ENCODE measurements around the gene NUP107. TPM values are rescaled to one million over a fixed set of nuclear protein-coding genes. Genes with fewer than 3 reads are reported as not detected.

NUP107 gene
- total RNA-seq, 1 donor from 2014 or later, result 76.6 TPM

DNA sequence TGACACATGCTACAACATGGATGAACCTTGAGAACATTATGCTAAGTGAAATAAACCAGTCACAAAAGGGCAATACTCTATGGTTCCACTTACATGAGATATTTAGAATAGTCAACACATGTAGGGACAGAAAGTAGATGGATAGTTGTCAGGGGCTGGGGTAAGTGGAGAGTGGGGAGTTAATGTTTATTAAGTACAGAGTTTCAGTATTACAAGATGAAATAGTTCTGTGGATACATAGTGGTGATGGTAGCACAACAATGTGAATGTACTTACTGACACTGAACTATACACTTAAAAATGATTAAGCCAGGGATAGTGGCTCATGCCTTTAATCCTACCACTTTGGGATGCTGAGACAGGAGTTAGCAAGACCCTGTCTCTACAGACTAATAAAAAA, 8.7 kb downstream of the NUP107 start:
- Mint-ChIP-seq H3K9me3 (no peaks in the 10 kb centered on the region), H3K4me1 (no peaks in the 10 kb centered on the region), H3K4me3 (no peak overlapping the region), H3K27ac (no peak overlapping the region), H3K27me3 (ENCODE audit: low read depth) (no peaks in the 10 kb centered on the region), H3K36me3 (peaks cover 49% of the 10 kb centered on the region)
- DNase-seq (ENCODE audit: low spot score in 2 of 2, unreplicated experiment in 2 of 2), result no peak
- TF ChIP-seq CTCF (IDR thresholded peaks at IDR 0.05; ENCODE audit: unreplicated experiment), result no peak

DNA sequence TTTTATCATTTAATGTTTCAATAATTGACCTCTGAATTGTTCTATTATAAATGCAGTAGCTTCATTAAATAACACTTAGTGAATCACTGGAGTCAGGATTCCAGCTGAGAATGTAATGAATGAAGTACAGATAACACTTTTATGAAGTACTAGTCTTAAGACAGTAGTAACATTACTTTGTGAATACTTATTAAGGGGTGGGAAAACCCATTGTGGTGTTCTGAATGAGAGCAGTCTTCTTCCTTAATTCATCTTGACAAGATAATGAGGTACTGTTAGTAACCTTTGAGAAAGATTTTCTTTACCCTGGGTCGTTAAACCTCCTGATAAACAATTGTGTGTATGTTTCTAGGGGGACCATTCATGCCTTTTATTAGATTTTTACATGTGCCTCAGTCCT, 12.7 kb downstream of the NUP107 start:
- Mint-ChIP-seq H3K27ac (no peak overlapping the region), H3K9me3 (no peaks in the 10 kb centered on the region), H3K27me3 (ENCODE audit: low read depth) (no peaks in the 10 kb centered on the region), H3K4me1 (no peaks in the 10 kb centered on the region), H3K36me3 (peaks cover 40% of the 10 kb centered on the region), H3K4me3 (no peak overlapping the region)
- no peak for DNase-seq (ENCODE audit: low spot score in 2 of 2, unreplicated experiment in 2 of 2)
- TF ChIP-seq CTCF (IDR thresholded peaks at IDR 0.05; ENCODE audit: unreplicated experiment), result no peak

GRCh38 chr12:68727776-68728175, 41.0 kb downstream of the NUP107 start:
- H3K4me1 Mint-ChIP-seq, result no peaks in the 10 kb centered on the region
- TF ChIP-seq CTCF (IDR thresholded peaks at IDR 0.05; ENCODE audit: unreplicated experiment), result no peak
- DNase-seq (ENCODE audit: low spot score in 2 of 2, unreplicated experiment in 2 of 2), result no peak
- no peak overlapping the region for H3K27ac Mint-ChIP-seq
- peaks cover 26% of the 10 kb centered on the region for H3K36me3 Mint-ChIP-seq
- H3K9me3 Mint-ChIP-seq, result no peaks in the 10 kb centered on the region
- no peak overlapping the region for H3K4me3 Mint-ChIP-seq
- H3K27me3 Mint-ChIP-seq (ENCODE audit: low read depth), result no peaks in the 10 kb centered on the region

GRCh38 chr12:68733661-68734071, 46.9 kb downstream of the NUP107 start:
- H3K27ac Mint-ChIP-seq, result no peak overlapping the region
- H3K4me3 Mint-ChIP-seq, result no peak overlapping the region
- H3K27me3 Mint-ChIP-seq (ENCODE audit: low read depth), result no peaks in the 10 kb centered on the region
- DNase-seq (ENCODE audit: low spot score in 2 of 2, unreplicated experiment in 2 of 2), result no peak
- no peak for TF ChIP-seq CTCF (IDR thresholded peaks at IDR 0.05; ENCODE audit: unreplicated experiment)
- H3K36me3 Mint-ChIP-seq, result peaks cover 36% of the 10 kb centered on the region
- H3K4me1 Mint-ChIP-seq, result no peaks in the 10 kb centered on the region
- no peaks in the 10 kb centered on the region for H3K9me3 Mint-ChIP-seq

DNA sequence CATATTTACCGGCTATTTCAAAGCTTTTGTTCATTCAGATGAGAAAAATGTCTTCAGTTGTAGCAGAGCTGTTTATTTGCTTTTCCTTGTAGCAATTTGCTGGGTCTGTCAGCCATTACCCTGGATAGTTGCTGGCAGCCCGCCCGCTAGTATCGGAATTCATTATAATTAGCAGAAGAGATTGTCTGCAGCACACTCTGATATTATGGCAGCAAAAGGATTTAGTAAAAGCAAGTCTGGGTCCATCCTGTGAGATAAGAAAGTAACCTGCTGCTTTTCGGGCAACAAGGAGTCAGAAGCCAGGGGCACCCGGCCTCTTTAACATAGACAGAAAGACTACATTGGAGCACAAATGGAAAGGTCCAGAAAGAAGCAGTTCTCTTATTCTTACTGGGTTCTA, 53.1 kb downstream of the NUP107 start:
- Mint-ChIP-seq H3K27me3 (ENCODE audit: low read depth) (no peaks in the 10 kb centered on the region), H3K36me3 (peaks cover 38% of the 10 kb centered on the region), H3K4me1 (no peaks in the 10 kb centered on the region), H3K4me3 (no peak overlapping the region), H3K9me3 (no peaks in the 10 kb centered on the region), H3K27ac (no peak overlapping the region)
- no peak for DNase-seq (ENCODE audit: low spot score in 2 of 2, unreplicated experiment in 2 of 2)
- TF ChIP-seq CTCF (IDR thresholded peaks at IDR 0.05; ENCODE audit: unreplicated experiment), result no peak

DNA sequence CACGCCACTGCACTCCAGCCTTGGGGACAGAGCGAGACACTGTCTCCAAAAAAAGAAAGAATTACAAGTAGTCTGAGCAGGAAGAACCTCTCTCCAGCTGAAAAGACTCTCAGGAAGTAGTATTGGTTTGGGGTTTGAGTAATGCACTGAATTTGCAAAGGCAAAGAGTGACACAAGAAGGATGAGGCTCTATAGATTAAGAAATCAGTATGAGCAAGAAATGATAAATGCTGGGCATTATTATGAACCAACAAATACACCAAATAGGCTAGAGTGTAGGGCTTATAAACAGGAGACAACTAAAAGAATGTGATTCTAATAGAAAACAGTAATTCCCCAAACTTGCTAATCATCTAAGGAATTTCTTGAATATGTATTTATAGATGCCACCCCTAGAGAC, 56.6 kb downstream of the NUP107 start:
- Mint-ChIP-seq H3K4me3 (no peak overlapping the region), H3K27ac (no peak overlapping the region), H3K9me3 (no peaks in the 10 kb centered on the region)

More for the DNA sequence above, 56.6 kb downstream of the NUP107 start:
- Mint-ChIP-seq H3K36me3 (peaks cover 23% of the 10 kb centered on the region), H3K4me1 (peaks cover 13% of the 10 kb centered on the region), H3K27me3 (ENCODE audit: low read depth) (no peaks in the 10 kb centered on the region)
- no peak for TF ChIP-seq CTCF (IDR thresholded peaks at IDR 0.05; ENCODE audit: unreplicated experiment)
- DNase-seq (ENCODE audit: low spot score in 2 of 2, unreplicated experiment in 2 of 2), result no peak
